IPS DF 6.9 (cell line): ENCODE results near the gene RNF34.

ENCODE experiments used
- DNase-seq: peaks from one replicate; pipeline ENCODE4 v3.0.0-alpha.2; 2013; ENCODE audit warnings: low read depth, low spot score
- H3K27ac ChIP-seq: one replicate; pipeline ENCODE4 v1.5.1; 2013; ENCODE audit warnings: low read length, control low read depth
- H3K27me3 ChIP-seq: 2 replicates; pipeline ENCODE4 v1.6.1; 2013; ENCODE audit warnings: mild to moderate bottlenecking, low read length; ENCODE audit not compliant: control insufficient read depth, insufficient read depth
- H3K36me3 ChIP-seq: 2 replicates; pipeline ENCODE4 v1.6.1; 2013; ENCODE audit warnings: low read length; ENCODE audit not compliant: control insufficient read depth, insufficient read depth
- H3K4me1 ChIP-seq: 2 replicates; pipeline ENCODE4 v1.6.1; 2013; ENCODE audit warnings: low read length; ENCODE audit not compliant: control insufficient read depth, insufficient read depth
- H3K4me3 ChIP-seq: 2 replicates; pipeline ENCODE4 v1.5.1; 2013; ENCODE audit warnings: mild to moderate bottlenecking, low read length
- H3K9me3 ChIP-seq: 2 replicates; pipeline ENCODE4 v1.6.1; 2013; ENCODE audit warnings: low read length, inconsistent platforms; ENCODE audit not compliant: control insufficient read depth, insufficient read depth
- WGBS: extraction: QIAGEN DNeasy Blood & Tissue Kit; methylation state at CpG from one replicate; pipeline ENCODE4 v1.1.7; 2013; ENCODE audit warnings: mixed read lengths, missing lambda C conversion rate; ENCODE audit not compliant: insufficient read length, insufficient coverage; 5-methylcytosine and 5-hydroxymethylcytosine counted together

Gene RNF34

DNA sequence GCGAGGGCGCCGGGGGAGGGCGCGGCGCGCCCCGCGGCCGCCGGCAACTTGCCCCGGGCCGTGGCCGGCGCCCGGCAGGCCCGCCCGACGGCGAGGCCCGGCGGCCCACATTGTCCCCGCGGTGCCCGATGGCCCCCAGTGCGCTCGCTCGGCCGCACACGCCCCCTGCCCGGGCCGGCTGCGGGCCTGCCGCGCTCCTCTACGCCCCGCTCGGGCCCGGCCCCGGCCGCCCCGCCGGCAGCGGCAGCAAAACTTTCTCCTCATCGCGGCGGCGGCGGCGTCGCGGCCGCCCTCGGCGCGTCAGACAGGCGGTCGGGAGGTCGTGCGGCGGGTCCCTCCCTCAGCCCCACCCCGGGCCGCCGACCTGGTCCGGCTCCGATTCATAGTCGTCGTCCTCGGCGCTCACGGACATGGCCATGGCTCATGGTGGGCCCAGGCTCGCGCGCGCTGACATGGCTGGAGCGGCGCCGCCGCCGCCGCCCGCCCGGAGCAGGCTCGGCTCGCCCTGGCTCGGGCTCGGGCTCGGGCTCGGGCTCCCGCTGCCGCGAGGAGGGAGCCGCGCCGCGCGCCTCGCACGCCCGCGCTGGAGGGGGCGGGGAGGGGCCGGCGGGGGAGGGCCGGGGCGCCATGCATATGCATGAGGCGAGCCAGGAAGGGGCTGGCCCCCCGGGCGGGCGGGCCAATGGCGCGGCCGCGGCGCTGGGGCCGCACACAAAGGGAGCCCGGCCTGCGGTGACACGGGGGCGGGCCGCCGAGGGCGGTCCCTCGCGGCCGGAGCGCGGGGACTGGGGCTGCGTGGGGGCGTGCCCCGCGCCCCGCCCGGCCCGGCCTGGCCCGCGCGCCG is 67.1 kb downstream of the RNF34 start:
- H3K27ac ChIP-seq = no peak overlapping the region
- H3K27me3 ChIP-seq = no peaks in the 10 kb centered on the region
- no peaks in the 10 kb centered on the region for H3K9me3 ChIP-seq
- DNase-seq = no peak
- H3K36me3 ChIP-seq = peaks cover 2% of the 10 kb centered on the region; the same call in 1 of the 2 replicates
- H3K4me3 ChIP-seq = peak overlapping the region; percentile 90
- WGBS = no CpG with 5 or more reads among the region's 139 CpGs
- H3K4me1 ChIP-seq = no peaks in the 10 kb centered on the region

DNA sequence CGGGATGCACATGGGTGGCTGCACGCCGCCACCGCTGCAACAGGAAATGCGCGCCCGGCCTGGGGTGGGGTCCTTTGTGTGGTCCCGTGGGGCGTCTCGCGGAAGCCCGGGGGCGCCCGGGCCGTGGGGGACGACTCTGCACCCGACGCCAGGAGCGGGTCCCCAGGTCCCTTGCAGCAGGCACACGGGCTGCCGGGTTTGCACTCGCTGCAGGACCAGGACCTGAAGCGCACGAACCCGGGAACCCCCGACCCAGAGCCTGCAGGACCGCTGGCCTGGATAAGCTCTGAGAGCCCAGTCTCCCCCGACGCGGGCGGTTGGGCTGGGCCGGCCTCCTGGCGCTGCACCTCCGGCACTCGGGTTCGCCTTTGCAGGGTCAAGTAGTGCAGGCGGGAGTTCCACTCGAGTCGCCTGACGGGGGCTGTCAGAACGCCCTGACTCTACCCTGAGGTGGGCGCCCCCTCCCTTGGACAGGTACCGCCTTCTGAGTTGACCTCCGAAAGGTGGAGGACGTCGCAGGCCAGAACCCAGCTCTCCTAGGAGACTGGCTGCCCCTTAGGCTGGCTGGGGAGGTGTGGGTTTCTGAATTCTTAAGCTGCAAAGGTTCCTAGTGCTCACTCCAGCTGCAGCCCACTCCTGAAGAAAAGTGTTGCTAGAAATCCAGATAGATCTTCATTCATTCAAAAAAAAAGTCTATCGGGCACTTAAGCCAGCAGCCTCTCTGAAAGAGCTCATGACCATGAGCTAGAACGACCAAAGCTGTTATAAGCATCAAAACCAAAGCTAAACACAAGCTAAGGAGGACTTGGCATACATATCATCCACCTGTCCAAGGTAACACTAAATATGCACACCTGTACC is 68.0 kb downstream of the RNF34 start:
- no peak overlapping the region for H3K27ac ChIP-seq
- WGBS = no CpG with 5 or more reads among the region's 48 CpGs
- no peaks in the 10 kb centered on the region for H3K9me3 ChIP-seq
- H3K36me3 ChIP-seq = peaks cover 2% of the 10 kb centered on the region; the same call in 1 of the 2 replicates
- no peak for DNase-seq
- peak overlapping the region; percentile 69 for H3K4me3 ChIP-seq
- H3K27me3 ChIP-seq = no peaks in the 10 kb centered on the region
- no peaks in the 10 kb centered on the region for H3K4me1 ChIP-seq

DNA sequence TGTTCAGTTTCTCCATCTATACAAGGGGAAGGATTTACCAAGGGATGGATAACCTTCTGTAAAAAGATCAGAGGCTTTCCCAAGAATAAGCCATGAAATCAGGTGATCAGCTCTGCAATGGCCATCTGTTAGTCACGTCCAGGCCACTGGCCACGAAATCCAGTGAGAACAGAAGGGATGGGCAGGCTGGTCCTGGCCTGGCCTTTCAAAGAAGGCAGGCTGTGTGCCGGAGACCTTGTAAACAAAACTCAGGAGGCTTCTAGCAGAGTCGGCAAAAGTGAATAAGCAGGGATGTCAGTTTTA is 68.5 kb downstream of the RNF34 start:
- no peaks in the 10 kb centered on the region for H3K9me3 ChIP-seq
- WGBS = no CpG with 5 or more reads among the region's 4 CpGs
- no peaks in the 10 kb centered on the region for H3K27me3 ChIP-seq
- H3K27ac ChIP-seq = no peak overlapping the region
- no peaks in the 10 kb centered on the region for H3K4me1 ChIP-seq
- peaks cover 2% of the 10 kb centered on the region; the same call in 1 of the 2 replicates for H3K36me3 ChIP-seq
- DNase-seq = no peak
- H3K4me3 ChIP-seq = no peak overlapping the region

DNA sequence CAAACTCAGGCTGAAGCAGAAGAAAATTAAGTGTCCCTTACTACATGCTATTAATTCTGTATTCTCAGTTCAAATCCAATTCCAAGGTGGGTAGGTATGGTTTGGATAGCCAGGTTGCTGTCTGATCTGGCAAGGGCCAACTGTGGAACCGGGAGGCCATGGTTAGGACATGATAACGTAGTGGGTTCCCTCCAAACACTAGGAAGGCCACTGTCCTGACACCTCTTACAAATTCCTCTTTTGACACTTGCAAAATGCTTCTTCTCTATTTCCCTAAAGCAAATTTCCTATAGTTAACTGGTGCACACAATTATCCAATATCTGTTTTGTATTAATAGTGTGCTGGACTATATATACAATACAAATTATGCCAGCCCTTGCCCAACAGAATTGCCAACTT is 70.8 kb downstream of the RNF34 start:
- no CpG with 5 or more reads among the region's 2 CpGs for WGBS
- H3K27me3 ChIP-seq = no peaks in the 10 kb centered on the region

DNA sequence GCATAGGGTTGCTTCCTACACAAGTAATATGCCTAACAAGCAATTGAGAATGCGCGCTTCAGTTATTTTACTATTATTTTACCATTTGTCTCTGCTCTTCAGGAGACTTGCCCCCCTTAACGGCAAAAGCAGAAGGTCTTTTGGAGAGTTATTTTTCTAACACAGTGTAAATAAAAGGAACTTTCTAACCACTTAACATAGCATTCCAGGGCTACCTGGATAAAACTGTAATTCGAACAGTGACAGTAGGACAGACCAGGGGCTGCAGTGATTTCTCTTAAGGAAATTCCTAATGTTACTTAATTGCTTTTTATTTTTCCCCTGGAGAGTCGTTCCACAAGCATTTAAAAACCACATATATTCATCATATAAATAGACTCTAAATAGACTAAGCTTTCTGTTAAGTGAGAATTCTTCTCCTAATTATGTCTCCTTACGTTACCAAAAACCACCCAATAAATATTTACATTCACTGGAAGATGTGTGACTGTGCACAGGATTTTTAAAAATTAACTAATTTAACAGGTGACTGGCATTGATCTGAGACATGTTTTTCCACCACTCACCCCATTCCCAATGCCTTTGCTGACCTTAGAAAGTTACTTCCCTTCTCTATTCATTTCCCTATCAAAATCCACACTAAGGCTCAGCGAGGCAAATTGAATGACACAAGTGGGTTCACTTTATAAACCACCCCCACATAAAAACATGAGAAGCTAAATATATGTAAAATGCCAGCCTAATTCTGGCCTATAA is 72.4 kb downstream of the RNF34 start:
- Histone ChIP-seq H3K36me3 (0 out of 2 replicates have a peak, but pooled peaks cover 2% of the 10 kb centered on the region), H3K4me1 (peaks cover 1% of the 10 kb centered on the region; the same call in 1 of the 2 replicates), H3K9me3 (no peaks in the 10 kb centered on the region), H3K4me3 (no peak overlapping the region), H3K27ac (no peak overlapping the region), H3K27me3 (no peaks in the 10 kb centered on the region)
- DNase-seq = no peak
- 100% methylated on average over 1 of the region's 7 CpGs for WGBS

More for the DNA sequence above, 70.8 kb downstream of the RNF34 start:
- Histone ChIP-seq H3K27ac (no peak overlapping the region), H3K4me1 (no peaks in the 10 kb centered on the region), H3K9me3 (no peaks in the 10 kb centered on the region), H3K36me3 (peaks cover 2% of the 10 kb centered on the region; the same call in 1 of the 2 replicates), H3K4me3 (no peak overlapping the region)
- DNase-seq = no peak
